Endothelial cell of umbilical vein (primary cell): ENCODE data around the gene PPP1CA. TPM values are rescaled to one million over a fixed set of nuclear protein-coding genes. Genes with fewer than 3 reads are reported as not detected.

Experiments used
- BruUV-seq: library from RNA; stranded (reverse); fragments of 400-500 nt; replicated peaks from 2 replicates; lab custom pipeline; 2021; lab: Mats Ljungman, UMichigan
- CTCF ChIA-PET: fragments of 300-600, 350-600 bp; sonication (Branson Sonifier 250); formaldehyde crosslinking; loops from one replicate; lab custom pipeline; 2021; ENCODE audit warnings: antibody characterized with exemption, inconsistent platforms; lab: Charles Lee
- POLR2A ChIA-PET: fragments of 300-600, 350-600 bp; sonication (Branson Sonifier 250); formaldehyde crosslinking; loops from one replicate; lab custom pipeline; 2021; ENCODE audit warnings: antibody characterized with exemption, inconsistent platforms; lab: Charles Lee
- DNase-seq: peaks from one replicate; pipeline ENCODE4 v3.0.0-alpha.2; 2011; ENCODE audit warnings: low read depth, low spot score
- FAIRE-seq: peaks from 2 replicates; lab custom pipeline; 2011; peaks lifted over from hg19 to GRCh38; lab: Jason Lieb, UNC
- H2AFZ ChIP-seq: 2 replicates; pipeline ENCODE4 v1.6.0; 2012; ENCODE audit warnings: low read depth, low read length, control low read depth, inconsistent platforms
- H3K27ac ChIP-seq: 2 replicates; pipeline ENCODE4 v1.5.1; 2011; ENCODE audit warnings: low read depth, mild to moderate bottlenecking, control low read depth, low read length, moderate library complexity; ENCODE audit not compliant: insufficient read depth
- H3K27me3 ChIP-seq, 2 experiments: 2 replicates each; pipeline versions ENCODE4 v1.6.0 to v1.6.1; 2011; ENCODE audit warnings: low read length in 2 of 2, mixed read lengths in 1 of 2; ENCODE audit not compliant: control insufficient read depth in 2 of 2, insufficient read depth in 2 of 2
- H3K36me3 ChIP-seq, 2 experiments: 2 replicates in 1 of 2; 3 replicates in 1 of 2; pipeline ENCODE4 v1.5.1; 2011; ENCODE audit warnings: low read length in 2 of 2, mild to moderate bottlenecking in 1 of 2, moderate library complexity in 1 of 2; ENCODE audit not compliant: control insufficient read depth in 2 of 2, insufficient read depth in 2 of 2; ENCODE audit errors: extremely low read depth in 1 of 2
- H3K4me1 ChIP-seq: 3 replicates; pipeline ENCODE4 v1.5.1; 2011; ENCODE audit warnings: mild to moderate bottlenecking, low read length; ENCODE audit not compliant: control insufficient read depth, insufficient read depth; ENCODE audit errors: extremely low read depth
- H3K4me2 ChIP-seq: 2 replicates; pipeline ENCODE4 v1.6.1; 2011; ENCODE audit warnings: low read length, control low read depth, mixed read lengths; ENCODE audit not compliant: insufficient read depth
- H3K4me3 ChIP-seq, 3 experiments: fragments of 200-600 bp in 1 of 3; sonication (generic), shearing (Covaris generic) in 1 of 3; replicated peaks in 1 of 3; 2 replicates each; pipeline ENCODE4 v1.5.1; 2011 to 2016; ENCODE audit warnings: control low read depth in 3 of 3, low read length in 3 of 3, mild to moderate bottlenecking in 2 of 3, inconsistent platforms in 1 of 3, low read depth in 1 of 3, moderate library complexity in 1 of 3; ENCODE audit not compliant: insufficient read depth in 1 of 3
- H3K79me2 ChIP-seq: 2 replicates; pipeline ENCODE4 v1.6.0; 2012; ENCODE audit warnings: low read length, inconsistent platforms; ENCODE audit not compliant: control insufficient read depth, insufficient read depth
- H3K9ac ChIP-seq: replicated peaks from 2 replicates; pipeline ENCODE3; 2011; ENCODE audit warnings: low read length, control low read depth; ENCODE audit not compliant: insufficient read depth; ENCODE audit errors: extremely low read depth
- H3K9me1 ChIP-seq: replicated peaks from 3 replicates; pipeline ENCODE4 v1.6.0; 2011; ENCODE audit warnings: mild to moderate bottlenecking, low read length; ENCODE audit not compliant: control insufficient read depth, insufficient read depth; ENCODE audit errors: extremely low read depth
- H3K9me3 ChIP-seq: replicated peaks from 2 replicates; pipeline ENCODE4 v1.5.1; 2012; ENCODE audit warnings: low read length, inconsistent platforms; ENCODE audit not compliant: control insufficient read depth, insufficient read depth
- H4K20me1 ChIP-seq: replicated peaks from 2 replicates; pipeline ENCODE3; 2011; ENCODE audit warnings: mild to moderate bottlenecking, low read length; ENCODE audit not compliant: control insufficient read depth, insufficient read depth; ENCODE audit errors: extremely low read depth
- CTCF ChIP-seq, 2 donors: IDR thresholded peaks; 1 replicate in 1 of 2; 2 replicates in 1 of 2; pipeline ENCODE4 v1.5.1; 2011; ENCODE audit warnings: low read length in 2 of 2, mild to moderate bottlenecking in 2 of 2, moderate library complexity in 2 of 2, control low read depth in 1 of 2, inconsistent platforms in 1 of 2, low read depth in 1 of 2; ENCODE audit not compliant: insufficient read depth in 1 of 2; ENCODE audit errors: extremely low read depth in 1 of 2
- EZH2 ChIP-seq: IDR thresholded peaks from 2 replicates; pipeline ENCODE4 v1.6.1; 2012; ENCODE audit warnings: borderline replicate concordance, low read depth, mild to moderate bottlenecking, moderate library complexity, low read length, inconsistent platforms; ENCODE audit not compliant: severe bottlenecking
- FOS ChIP-seq: IDR thresholded peaks from 2 replicates; pipeline ENCODE4 v1.6.1; 2011; ENCODE audit warnings: mild to moderate bottlenecking, low read length, moderate library complexity, borderline replicate concordance; ENCODE audit not compliant: insufficient read depth
- GATA2 ChIP-seq: IDR thresholded peaks from 2 replicates; pipeline ENCODE4 v1.7.0; 2011; ENCODE audit warnings: low read depth, mild to moderate bottlenecking, moderate library complexity, mixed read lengths, low read length; ENCODE audit not compliant: insufficient read length, insufficient read depth
- JUN ChIP-seq: IDR thresholded peaks from 2 replicates; pipeline ENCODE4 v1.6.1; 2011; ENCODE audit warnings: borderline replicate concordance, low read depth; ENCODE audit not compliant: insufficient read length, insufficient read depth
- MAX ChIP-seq: IDR thresholded peaks from 2 replicates; pipeline ENCODE4 v1.6.1; 2011; ENCODE audit not compliant: insufficient read depth, insufficient read length
- MYC ChIP-seq: IDR thresholded peaks from one replicate; pipeline ENCODE4 v1.6.1; 2011; ENCODE audit warnings: mild to moderate bottlenecking, low read depth, low read length
- POLR2A ChIP-seq: IDR thresholded peaks from 2 replicates; pipeline ENCODE4 v1.6.1; 2012; ENCODE audit warnings: low read depth, mild to moderate bottlenecking, control low read depth, low read length
- POLR2AphosphoS5 ChIP-seq: IDR thresholded peaks from 2 replicates; pipeline ENCODE4 v1.6.1; 2012; ENCODE audit warnings: low read depth, mild to moderate bottlenecking, control low read depth, low read length, moderate library complexity; ENCODE audit not compliant: insufficient read depth
- dilution Hi-C: fragments of 300-500 bp; cut with MboI; formaldehyde crosslinking; loops from one replicate; pipeline ENCODE4 v1.15.0; 2019; ENCODE audit warnings: low sequenced_read_pairs; ENCODE audit not compliant: extremely low pct_ligation_motif_present
- intact Hi-C: fragments of 100-400 bp; cut with micrococcal nuclease; formaldehyde crosslinking; loops from one replicate; pipeline ENCODE4 v1.10.0; 2022
- polyA plus RNA-seq, 4 experiments: library from polyadenylated mRNA; depleted of rRNA in 3 of 4; stranded (reverse) in 3 of 4; unstranded in 1 of 4; fragments of >200 nt; gene quantifications; 2 replicates each; pipeline versions ENCODE4 v1.2.1 to v1.2.3, GENCODE V29; 2011 to 2012; ENCODE audit warnings: missing spikeins in 1 of 4
- total RNA-seq: library from RNA; stranded (reverse); gene quantifications from 2 replicates; pipeline ENCODE4 v1.2.3, GENCODE V29; 2021

PPP1CA gene
- total and polyA plus RNA-seq, 2 donors (not counting 3 experiments of a cell fraction or from before 2014, with no cell fraction given), result 192 to 419 TPM

- H2AFZ ChIP-seq, result no peak overlapping the region
- no peak overlapping the region for H3K4me3 ChIP-seq
- H3K9me3 ChIP-seq, result no peaks in the 10 kb centered on the region
- H3K79me2 ChIP-seq, result peaks cover 14% of the 10 kb centered on the region
- TF ChIP-seq EZH2 (no peak), POLR2A (no peak), POLR2AphosphoS5 (no peak), MAX (no peak), FOS (no peak), JUN (no peak), MYC (no peak), GATA2 (no peak), CTCF (IDR thresholded peaks at IDR 0.05; ENCODE audit: extremely low read depth in 1 of 2, insufficient read depth in 1 of 2, low read depth in 1 of 2, low read length in 2 of 2) (no peak)
- no peaks in the 10 kb centered on the region for H3K36me3 ChIP-seq
- no peak for DNase-seq
- H3K9me1 ChIP-seq, result no peaks in the 10 kb centered on the region
- dilution Hi-C loops, result no loop called here
- intact Hi-C loops, result no loop called here
- BruUV-seq, result no TSS peak
- POLR2A ChIA-PET, result interaction anchor here (0.6 to 1.8 kb wide), 4 partner anchors 13 to 138 kb away, joined by 4 to 13 read pairs (median 4); partner anchors contain the start of gene POLD4
- peaks cover 38% of the 10 kb centered on the region for H3K4me1 ChIP-seq
- no peak overlapping the region for H3K27ac ChIP-seq
- H3K27me3 ChIP-seq, result no peaks in the 10 kb centered on the region
- H3K4me2 ChIP-seq, result no peak overlapping the region
- no peak overlapping the region for H3K9ac ChIP-seq
- peak; percentile 63 for FAIRE-seq
- H4K20me1 ChIP-seq, result no peaks in the 10 kb centered on the region
- CTCF ChIA-PET, result interaction anchor here (0.9 to 19.7 kb wide), 6 partner anchors 11 to 107 kb away, joined by 4 to 1051 read pairs (median 38); partner anchors contain the start of gene POLD4
Measured at GRCh38 chr11:67369801-67370284, 31.8 kb downstream of the PPP1CA start.
